ENCODE results near the gene FBXO31.

Gene FBXO31

DNA sequence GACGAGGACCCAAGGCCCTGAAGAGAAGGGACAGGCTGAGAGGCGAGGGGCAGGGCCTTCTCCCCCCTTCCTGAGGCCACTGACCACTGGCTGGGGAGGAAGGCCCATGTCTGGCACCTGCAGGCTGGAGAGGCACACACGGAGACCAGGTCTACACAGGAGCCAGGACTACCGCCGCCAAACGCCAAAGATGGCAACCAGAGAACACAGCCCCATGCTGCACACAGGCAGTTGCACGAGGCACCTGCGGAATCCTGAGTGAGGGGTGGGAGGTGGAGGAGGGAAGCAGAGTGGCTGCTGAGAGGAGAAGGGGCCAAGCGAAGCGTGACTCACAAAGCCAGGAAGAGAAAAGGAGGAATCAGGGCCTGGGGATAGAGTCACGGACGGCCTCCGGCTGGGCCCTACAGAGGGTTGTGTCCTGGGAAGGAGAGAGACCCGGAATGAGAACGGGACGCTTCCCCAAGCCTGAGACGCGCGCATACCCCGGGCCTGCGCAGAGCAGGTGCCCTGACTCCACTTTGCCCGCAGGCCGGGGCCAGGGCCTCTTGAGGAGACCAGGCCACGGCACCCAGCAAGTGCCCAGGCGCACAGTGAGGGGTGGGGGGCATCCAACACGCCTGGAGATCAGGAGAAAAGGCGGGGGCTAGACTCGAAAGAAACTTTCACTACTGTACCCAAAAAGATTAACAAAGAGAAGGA is 37.7 kb downstream of the FBXO31 start:
- TF ChIP-seq, protein P1, sequence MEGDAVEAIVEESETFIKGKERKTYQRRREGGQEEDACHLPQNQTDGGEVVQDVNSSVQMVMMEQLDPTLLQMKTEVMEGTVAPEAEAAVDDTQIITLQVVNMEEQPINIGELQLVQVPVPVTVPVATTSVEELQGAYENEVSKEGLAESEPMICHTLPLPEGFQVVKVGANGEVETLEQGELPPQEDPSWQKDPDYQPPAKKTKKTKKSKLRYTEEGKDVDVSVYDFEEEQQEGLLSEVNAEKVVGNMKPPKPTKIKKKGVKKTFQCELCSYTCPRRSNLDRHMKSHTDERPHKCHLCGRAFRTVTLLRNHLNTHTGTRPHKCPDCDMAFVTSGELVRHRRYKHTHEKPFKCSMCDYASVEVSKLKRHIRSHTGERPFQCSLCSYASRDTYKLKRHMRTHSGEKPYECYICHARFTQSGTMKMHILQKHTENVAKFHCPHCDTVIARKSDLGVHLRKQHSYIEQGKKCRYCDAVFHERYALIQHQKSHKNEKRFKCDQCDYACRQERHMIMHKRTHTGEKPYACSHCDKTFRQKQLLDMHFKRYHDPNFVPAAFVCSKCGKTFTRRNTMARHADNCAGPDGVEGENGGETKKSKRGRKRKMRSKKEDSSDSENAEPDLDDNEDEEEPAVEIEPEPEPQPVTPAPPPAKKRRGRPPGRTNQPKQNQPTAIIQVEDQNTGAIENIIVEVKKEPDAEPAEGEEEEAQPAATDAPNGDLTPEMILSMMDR (IDR thresholded peaks at IDR 0.05; ENCODE audit: low read depth, low read length, missing control alignments) = no peak
- H3K4me3 ChIP-seq (ENCODE audit: low read depth, low read length) = no peak overlapping the region
- no peak for DNase-seq (ENCODE audit: low read depth)

DNA sequence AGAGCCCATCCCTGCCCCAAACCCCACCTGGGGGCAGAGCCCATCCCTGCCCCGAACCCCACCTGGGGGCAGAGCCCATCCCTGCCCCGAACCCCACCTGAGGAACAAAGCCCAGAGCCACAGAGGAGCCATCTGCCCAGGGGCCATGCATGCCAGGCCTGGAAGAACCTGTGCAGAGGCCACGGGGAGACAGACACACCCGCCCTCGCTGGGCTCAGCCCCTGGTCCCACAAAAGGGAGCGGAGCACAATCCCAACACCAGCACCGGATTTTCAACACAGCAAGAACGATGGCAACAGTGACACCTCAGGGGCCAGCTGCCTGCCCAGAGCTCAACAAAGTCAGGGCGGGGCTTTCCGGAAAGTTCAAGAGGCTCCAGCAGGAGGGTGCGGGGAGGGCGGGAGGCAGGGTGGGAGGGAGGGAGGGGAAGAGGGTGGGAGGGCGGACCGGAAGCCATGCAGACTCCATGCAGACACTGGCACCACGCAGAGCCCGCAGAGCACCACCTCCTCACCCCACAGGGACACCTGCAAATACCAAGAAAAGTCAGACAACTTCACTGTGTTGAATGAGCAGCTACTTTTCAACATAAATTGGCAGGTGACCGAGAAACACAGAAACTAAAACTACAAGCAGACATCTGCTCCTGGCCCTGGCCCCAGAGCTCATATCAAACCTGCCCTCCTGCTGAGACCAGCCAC is 38.5 kb downstream of the FBXO31 start:
- no peak overlapping the region for H3K4me3 ChIP-seq (ENCODE audit: low read depth, low read length)
- TF ChIP-seq, protein P1 (IDR thresholded peaks at IDR 0.05; ENCODE audit: low read depth, low read length, missing control alignments) = no peak
- DNase-seq (ENCODE audit: low read depth) = no peak

DNA sequence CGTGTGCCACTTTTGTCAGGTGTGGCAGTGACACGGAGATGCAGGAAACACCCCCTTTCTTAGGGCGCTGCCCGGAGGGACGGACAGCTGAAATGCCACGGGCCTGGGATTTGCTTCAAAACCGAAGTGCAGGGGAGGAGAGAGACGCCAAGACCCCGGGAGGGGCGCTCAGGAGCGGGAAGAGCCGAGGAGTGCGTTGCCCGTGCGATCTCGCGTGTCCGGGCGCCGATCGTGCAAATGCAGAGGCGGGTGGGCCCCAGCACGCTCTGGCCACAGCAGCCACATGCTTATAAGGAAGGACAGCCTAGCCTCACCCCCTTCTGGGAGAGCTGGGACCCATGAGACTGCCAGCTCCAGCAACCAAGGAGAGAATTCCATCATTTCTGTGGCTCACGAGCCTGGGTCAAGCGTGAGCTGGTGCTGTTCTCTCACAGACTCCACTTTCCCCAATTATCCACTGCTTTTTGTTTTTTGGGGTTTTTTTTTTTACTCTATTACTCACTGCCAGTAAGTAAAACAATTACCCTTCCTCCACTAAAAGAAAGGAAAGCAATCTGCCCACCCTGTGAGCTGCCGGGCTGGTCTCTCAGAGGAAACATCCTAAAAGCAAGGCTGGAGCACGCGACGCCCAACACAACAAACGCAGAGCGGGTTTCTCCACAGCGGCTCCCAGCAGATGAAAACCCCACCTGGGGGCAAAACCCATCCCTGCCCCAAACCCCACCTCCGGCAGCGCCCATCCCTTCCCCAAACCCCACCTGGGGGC is 39.2 kb downstream of the FBXO31 start:
- TF ChIP-seq, protein P1 (IDR thresholded peaks at IDR 0.05; ENCODE audit: low read depth, low read length, missing control alignments) = no peak
- no peak overlapping the region for H3K4me3 ChIP-seq (ENCODE audit: low read depth, low read length)
- no peak for DNase-seq (ENCODE audit: low read depth)

DNA sequence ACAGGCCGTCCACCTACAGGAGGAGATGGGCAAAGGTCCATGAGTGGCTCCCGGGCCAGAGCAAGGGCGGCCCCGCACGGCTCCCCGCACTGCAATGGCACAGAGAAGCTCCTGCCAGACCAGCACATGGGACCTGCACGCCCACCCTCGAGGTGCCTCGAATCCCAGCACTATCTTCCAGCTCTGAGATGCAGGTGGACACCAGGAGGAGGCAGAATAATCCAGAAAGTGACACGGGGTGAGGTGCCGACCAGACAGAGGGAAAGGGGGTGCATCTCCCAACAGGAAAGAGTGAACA is 39.9 kb downstream of the FBXO31 start:
- no peak for DNase-seq (ENCODE audit: low read depth)
- H3K4me3 ChIP-seq (ENCODE audit: low read depth, low read length) = no peak overlapping the region
- TF ChIP-seq, protein P1 (IDR thresholded peaks at IDR 0.05; ENCODE audit: low read depth, low read length, missing control alignments) = no peak

DNA sequence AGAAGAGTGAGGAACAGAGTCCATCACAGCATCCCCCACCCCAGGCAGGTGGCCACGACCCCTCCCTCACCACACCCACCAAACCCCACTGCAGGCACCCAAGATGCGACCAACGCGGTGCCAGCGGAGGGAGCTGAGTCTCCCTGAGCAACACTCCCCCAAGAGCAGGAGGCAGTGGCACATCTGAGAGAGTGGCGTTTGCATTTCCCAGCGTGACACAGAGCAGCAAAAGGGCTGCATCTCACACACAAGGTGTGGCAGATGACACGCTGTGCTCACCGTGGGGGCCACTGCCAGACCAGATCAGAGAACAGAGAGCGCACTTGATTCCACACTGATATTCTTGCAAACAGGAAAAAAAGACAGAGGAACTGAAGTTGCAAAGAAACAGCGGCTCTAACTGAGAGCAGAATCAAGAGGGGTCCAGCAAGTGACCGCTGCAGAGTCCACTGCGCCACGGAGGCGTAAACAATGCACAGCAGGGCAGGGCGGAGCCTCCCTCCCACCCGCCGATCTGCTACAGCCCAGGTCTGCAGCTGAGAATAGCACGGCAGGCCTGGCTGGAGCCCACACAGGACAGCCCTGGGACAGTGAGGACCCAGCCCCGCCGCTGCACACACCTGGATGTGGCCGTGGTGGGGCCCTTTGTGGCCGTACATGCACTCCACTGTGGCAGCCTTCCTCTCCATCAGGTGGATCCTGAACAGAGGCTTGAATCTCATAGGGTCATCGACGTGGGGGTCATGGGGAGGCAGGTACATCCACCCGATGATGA is 40.4 kb downstream of the FBXO31 start:
- TF ChIP-seq, protein P1 (IDR thresholded peaks at IDR 0.05; ENCODE audit: low read depth, low read length, missing control alignments) = no peak
- DNase-seq (ENCODE audit: low read depth) = no peak
- no peak overlapping the region for H3K4me3 ChIP-seq (ENCODE audit: low read depth, low read length)

DNA sequence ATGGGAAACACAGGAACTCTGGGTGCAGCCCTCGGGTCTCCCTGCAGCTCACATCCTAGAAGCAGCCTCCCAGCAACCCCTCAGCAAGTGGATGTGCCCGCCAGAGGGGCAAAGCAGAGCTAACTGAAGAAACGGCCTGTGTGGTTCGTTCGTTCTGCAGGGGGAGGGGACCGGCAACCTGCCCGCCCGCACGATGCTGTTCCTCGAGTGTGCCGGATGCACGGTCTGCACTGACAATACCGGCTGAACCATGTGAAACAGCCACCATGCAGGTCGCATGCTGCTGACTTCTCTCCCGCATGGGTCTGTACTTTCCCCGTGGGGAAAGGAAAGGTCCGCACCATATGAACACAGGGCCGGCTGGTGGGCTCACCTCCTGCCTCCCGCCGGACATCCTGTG is 41.1 kb downstream of the FBXO31 start:
- no peak for DNase-seq (ENCODE audit: low read depth)
- no peak overlapping the region for H3K4me3 ChIP-seq (ENCODE audit: low read depth, low read length)
- TF ChIP-seq, protein P1 (IDR thresholded peaks at IDR 0.05; ENCODE audit: low read depth, low read length, missing control alignments) = no peak

Measured in GM12864 (cell line).